Inferior parietal cortex (tissue), 1 donor: ENCODE measurements around the gene ASCL2.
A peak's percentile ranks its signal among the peaks of the same experiment; 100 is the strongest.

Experiments
- DNase-seq: peaks from one replicate; pipeline ENCODE4 v3.0.0-alpha.2; 2016; ENCODE audit errors: extremely low spot score

Gene ASCL2

DNA sequence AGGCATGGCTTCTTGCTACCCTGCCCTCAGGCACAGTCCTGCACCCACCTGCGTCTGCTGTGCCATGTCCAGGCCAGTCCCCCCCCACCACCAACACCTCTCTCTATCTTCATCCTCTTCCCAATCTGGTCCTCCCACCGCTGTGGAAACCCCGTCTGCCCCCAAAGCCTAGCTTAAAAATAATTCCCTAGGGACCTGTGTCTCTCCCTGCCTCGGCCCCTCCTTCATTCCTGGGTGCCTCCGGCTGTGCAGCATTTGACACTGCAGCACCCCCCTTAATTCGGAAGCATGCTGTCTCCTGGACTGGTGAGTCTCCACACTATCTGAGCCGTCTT is 2.5 kb upstream of the ASCL2 start:
- DNase-seq, result no peak

DNA sequence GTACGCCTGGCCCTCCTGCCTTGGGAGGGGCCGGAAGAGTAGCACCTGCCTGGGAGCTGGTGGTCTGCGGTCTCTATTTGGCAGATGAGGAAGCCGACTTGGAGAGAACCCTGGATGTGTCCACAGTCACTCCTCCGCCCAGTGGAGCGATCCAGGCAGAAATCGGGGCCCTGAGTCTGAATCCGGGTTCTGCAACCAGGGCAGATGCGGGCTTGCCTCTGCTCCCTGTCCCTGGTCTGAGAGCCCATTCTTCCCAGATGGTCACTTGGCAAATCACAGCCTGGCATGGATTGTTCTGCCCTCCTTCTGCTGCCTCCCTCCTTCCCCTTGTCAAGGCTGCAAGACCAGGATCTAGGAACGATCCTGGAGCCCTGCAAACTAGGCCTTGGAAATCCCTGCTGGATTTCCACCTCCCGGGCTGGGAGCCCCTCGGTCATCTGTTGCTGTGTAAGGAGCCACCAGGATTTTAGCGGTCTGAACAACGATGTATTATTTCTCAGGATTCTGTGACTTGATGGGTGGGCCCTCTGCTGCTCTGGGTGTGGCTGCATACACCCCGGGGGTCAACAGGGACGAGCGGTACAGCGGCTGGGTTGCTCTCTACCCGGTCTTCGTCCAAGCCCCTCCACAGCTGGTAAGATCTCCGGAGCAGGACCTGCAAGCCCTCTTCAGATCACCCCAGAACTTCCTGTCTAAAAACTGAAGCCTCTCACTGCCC is 2.0 kb upstream of the ASCL2 start:
- DNase-seq, result no peak

DNA sequence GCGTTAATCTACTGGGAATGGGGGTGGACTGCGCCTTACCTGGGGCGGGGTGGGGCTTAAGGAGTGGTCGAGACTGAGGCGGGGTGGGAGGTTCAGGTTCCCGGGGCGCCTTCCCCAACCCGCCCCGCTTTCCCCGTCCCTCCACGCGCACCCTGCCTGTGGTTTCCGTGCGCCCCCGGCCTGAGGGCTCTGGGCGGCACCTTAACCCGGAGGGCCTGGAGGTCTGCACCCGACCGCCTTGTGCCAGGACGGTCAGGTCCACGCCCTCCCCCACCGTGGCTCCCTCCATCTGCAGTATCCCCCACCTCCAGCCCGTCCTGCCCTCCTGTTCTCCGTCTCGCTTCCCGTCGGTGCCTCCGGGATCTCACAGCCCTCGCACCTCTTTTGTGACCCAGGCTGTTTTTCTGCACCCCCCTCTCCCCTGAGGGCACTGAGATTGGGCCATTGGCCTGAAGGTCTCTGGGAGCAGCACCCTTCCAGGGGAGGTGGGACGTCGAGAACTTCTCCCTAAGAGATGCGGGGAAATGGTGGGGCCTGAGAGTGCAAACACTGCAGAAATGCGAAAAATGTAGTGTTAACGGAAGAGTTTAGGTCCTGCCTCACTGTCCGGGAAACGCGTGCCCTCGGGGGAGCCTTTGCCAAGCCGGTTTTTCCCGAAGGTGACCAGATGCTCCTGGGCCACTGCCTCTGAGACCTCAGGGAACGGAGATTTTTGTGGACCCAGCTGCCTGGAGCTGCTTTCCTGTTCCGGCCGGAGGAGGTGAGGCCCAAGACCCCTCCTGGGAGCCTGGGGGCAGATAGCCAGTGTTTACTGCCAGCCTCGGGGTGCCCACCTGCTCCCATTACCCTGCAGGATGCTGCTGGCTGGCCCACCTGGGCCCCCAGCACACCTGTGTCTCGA is 1.2 kb upstream of the ASCL2 start:
- DNase-seq, result no peak

DNA sequence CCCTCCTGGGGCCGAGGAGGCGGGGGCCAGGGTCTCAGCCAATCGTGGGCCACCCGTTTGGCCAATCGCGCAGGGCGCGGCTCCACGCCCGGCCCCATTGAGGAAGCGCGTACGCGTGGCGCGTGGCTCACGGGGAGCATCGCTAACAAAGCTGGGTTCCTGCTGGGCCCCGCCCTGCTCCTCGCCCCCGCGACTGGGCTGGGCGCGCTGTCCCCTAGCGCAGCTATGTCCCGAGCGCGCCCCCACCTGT is 614 bp upstream of the ASCL2 start:
- DNase-seq, result no peak

DNA sequence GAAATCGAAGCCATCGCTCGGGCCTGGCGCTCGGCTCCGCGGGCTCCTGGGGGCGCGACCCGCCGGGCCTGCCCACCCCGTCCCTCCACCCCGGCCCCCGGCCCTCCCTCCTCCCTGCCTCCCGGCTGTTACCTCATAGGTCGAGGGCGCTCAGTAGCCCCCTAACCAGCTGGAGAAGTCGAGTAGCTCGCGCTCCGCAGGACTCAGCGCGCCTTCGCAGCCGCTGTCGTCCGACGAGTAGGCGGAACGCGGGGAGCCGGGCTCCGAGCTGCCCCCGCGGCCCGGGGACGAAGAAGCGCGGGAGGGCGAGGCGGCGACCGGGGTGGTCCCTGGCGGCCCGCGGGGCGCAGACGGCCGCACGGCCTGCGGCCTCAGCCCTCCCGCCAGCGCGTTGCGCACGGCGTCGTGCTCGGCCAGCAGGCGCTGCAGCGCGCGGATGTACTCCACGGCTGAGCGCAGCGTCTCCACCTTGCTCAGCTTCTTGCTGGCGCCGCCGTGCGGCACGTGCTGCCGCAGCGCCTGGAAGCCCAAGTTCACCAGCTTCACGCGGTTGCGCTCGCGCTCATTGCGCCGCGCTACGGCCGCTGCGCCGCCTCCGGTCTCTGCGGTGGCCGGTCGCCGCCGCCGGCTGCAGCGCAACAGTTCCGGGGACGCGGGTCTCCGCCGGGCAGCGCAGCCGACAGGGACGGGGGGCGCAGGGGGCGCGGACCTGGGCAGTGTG is 627 bp downstream of the ASCL2 start:
- no peak for DNase-seq

DNA sequence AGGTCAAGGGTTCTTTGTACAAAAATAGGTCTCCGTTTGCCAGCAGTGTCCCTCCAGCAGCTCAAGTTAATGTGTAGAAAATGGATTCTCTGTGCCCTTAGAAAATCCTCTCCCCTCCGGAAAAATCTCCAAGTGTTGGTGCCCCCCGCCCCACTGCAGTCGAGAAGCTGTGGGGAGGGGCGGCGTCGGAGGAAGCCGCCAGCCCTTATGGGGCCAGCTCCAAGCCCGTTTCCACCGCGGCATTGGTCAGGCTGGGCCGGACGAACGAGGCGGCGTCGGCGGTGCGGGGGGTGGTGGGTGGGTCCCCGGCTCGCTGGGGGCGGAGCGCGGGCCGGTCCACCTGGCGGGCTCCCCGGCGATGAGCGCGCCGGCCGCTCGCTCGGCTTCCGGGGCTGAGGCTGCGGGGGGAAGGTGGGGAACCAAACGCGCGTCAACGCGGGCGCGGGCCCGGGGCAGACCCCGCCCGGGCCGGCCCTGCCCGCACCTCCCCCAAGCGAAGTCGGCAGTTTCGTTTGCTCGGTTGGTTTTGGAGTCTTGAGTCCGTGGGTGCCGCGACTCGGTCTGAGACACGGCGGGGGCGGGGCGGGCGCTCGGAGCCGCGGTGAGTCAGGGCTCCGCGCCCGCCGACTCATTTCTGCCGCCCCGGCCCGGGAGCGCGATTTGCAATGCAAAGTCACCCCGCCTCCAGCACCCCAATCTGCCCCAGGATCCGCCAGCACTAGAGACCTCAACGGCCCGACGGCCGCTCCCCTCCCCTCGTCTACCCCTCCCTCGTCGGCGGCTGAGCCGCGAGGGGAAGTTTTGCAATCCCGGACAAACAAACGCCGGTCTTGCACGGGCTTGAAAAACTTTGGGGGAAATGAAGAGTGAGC is 1.4 kb downstream of the ASCL2 start:
- DNase-seq, result no peak

DNA sequence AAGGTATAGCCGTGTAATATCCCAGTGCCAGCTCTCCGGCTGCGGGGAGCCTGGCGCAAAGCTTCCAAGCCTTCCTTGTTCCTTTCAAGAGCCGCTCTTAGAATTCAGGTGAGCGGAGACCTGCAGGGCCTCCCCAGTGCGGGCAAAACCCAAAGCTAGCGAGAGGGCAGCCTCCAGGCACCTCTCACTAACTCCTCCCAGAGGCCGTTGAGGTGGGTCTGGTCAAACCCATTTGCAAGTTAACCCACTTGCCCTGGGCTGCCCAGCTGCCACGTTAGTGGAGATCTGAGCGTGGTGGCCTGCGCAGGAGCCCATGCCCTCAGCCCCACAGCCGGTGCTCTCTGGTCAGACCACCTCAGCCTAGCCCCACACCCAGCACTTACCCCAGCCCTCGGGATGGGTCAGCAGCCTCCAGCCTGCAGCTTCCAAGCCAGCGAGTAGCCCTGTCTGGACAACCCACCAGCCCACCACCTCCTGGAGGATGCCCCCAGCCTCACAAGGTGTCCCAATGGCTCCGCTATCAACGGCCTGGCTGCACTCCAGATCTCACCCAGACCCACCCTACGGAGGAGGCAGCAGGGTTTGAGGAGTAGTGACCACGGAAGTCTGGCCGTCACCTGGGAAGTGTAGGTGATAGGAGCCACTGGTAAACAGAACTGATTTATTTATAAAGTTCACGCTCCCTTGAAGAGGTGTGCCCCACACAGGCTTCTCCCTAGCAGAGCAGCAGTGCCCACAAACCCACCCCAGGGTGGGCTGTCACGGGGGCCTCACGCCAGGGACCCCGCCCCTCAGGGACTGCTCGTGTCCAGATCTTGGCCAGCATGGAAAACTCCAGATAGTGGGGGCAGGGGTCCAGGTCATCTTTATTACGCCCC is 2.3 kb downstream of the ASCL2 start:
- DNase-seq, result no peak

DNA sequence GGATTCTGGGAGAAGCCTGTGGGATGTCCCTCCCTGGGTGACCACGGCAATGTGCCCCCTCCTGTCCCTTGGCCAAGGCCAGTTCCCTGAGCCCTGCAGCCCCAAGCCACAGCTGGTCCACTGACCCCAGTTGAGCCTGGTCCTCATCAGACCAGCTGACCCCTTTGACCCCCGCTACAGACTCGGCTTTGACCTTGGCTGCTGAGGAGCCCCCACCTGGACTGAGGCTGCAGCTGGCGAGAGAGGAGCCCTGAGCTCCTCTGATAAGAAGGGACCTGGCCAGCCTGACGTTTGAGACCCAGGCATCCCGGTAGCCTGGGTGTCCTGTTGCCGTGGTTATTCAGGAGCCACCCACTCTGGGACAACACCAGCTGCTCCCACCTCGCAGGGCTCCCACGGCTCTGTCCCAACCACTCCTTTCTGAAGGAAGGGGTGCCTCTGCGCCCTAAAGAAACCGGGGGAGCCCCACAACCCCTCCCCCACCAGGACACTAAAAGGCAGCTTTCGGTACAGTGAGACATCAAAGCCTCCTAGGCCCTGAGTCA is 3.0 kb downstream of the ASCL2 start:
- DNase-seq, result no peak

DNA sequence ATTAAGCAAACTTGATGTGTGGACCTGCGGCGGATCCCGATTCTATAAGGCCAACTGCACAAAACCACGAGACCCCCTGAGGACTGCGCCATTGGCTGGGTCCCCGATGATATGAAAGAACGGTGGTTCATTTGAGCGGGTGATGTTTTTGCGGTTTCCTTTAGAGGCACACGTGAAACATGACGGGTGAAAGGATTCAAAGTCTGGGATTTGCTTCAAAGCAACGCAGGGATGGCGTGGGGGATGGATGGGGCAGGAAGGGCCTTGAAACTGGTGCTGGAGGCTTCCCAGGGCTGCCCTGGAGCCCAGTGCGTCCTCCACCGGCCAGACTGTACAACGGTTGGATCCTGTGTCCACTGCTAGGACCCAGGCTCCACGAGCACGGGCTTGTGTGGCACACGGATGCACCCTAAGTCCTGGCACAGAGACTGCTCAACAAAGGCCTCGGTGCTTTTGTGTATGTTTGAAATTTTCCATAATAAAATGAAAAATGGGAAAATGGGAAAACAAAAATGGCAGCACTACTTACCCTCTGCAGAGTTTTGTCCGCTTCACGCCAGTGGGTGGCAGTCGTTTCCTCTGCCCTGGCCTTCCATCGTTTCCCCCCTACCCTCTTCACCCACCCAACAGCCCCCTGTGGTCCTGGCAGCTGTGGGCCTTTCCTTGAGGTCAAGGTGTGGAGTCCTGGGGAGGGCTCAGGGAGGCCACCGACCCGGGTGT is 3.6 kb downstream of the ASCL2 start:
- DNase-seq, result no peak

DNA sequence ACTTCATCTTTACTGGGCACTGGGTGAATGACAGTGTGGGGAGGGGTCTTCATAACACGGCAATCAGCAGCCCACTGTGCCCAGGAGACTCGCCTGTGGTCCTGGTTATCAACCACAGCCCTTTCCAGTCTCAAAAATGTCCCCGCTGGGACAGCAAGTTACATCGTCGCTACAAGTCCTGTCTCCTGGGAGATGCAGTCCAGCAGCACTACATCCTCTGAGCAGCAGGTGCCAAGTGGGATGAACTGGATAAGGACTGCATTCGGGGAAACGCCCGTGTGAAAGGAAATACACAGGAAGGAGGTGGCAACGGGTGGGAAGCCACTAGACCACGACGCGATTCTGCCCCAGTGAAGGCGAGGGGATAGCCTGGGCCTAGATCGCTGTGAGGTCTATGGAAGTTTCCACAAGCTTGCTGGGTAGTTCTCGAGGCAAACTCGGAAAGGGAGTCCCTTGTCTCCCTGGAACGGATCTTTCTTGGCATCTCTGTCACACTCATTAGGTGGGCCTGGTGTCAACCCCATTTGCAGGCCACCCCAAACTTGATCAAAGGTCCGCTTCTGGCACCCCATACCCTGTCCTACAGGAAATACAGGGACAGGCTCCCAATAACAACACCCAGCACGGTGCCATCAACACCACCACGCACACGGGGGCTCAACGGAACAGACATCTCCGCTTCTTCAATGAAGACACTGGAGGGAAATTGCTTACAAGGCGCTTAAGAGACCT is 4.4 kb downstream of the ASCL2 start:
- DNase-seq, result no peak

DNA sequence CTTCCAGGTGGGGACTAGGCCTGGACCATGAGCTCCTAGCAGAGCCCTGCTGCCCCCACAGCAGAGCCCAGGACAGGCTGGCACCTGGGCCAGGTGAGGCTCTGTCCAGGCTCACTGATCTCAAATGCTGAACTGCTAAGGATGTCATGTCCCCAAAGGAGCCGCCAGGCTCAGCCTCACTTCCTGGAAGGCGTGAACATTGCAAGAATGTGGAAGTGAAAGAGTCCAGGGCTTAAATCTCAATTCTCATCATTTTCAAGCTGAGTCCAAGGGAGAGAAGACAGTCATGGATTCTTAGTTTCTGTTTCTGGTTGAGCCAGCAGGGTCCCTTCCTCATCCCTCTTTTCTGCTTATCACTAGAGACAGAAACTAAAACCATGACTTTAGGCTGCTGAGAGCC is 5.0 kb downstream of the ASCL2 start:
- peak; percentile 6 for DNase-seq

DNA sequence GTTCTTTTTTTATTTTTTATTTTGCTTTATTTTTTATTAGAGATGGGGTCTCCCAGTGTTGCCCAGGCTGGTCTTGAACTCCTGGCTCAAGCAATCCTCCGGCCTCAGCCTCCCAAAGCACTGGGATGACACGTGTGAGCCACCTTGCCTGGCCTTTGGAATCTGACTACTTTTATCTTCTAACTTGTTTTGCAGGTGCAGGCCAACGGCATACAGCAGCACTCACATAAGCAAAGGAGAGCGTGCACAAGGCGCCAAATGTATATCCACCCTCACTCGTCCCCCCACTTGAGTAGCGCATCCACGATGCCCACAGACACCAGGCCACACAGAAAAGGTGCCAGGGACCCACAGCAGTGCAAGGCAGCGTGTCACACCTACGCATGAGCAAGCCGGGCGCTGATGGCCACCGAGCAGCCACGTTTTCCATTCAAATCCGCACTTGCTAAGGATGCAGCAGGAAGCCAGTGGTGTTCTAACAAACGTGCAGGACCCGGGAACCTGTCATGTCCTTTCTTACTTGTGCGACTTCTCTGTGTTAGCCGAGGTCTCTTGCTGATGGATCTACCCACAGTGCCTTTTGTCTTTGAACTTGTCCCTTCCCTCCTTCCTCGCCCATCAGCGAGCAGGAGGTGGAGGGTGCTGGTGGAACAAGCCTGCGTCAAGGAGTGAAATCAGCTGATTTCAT is 5.9 kb downstream of the ASCL2 start:
- DNase-seq, result no peak

DNA sequence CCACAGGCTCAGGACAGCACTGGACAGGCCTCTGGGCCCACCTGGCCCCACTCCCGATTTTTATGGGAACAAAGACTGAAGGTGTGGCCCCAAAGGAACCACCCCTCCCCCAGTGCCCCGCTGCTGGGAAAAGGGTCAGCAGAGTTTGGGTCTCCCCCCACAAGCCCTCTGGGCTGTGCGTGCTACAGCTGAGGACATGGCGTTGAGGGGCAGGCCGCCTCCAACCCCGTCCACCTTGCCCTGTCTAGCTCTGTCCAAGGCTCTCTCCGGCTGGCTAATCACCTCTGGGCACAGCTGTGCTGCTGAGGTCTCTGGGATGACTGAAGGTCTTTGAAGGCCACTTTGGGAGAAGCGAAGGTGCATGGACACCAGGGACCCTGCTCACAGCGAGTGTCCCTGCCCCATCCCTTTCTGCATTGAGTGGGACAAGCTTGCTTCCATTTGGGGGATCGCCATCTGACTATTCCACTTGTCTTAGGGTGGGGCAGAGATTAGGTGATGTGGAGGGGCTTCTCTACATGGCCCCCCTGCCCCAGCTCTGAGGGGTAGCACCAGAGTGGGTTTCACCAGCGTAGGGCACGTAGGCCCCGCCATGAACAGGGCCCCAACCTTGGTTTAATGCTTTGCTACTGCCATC is 6.5 kb downstream of the ASCL2 start:
- no peak for DNase-seq

DNA sequence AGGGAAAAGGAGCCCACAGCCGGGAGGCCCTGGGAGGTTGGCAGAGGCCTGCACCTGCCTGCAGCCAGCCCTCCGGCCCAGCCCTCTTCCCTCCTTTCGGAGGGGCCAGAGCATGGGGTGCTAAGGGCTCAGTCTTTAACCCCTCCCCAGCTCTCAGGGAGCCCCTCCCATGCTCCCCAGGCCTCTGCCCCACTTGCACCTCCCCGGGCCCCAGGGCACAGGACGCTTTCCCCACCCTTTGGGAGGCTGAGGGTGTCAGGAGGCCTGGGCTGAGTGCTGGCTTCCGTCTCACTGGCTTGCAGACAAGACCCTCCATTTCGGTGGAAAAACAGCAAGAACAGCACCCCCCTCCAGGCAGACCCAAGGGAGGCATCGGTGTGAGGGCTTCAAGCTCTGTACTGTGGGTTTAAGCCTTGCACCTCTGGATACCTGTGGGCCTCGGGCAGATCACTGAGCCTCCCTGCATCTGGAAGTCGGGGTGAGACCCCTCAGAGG is 7.3 kb downstream of the ASCL2 start:
- no peak for DNase-seq

DNA sequence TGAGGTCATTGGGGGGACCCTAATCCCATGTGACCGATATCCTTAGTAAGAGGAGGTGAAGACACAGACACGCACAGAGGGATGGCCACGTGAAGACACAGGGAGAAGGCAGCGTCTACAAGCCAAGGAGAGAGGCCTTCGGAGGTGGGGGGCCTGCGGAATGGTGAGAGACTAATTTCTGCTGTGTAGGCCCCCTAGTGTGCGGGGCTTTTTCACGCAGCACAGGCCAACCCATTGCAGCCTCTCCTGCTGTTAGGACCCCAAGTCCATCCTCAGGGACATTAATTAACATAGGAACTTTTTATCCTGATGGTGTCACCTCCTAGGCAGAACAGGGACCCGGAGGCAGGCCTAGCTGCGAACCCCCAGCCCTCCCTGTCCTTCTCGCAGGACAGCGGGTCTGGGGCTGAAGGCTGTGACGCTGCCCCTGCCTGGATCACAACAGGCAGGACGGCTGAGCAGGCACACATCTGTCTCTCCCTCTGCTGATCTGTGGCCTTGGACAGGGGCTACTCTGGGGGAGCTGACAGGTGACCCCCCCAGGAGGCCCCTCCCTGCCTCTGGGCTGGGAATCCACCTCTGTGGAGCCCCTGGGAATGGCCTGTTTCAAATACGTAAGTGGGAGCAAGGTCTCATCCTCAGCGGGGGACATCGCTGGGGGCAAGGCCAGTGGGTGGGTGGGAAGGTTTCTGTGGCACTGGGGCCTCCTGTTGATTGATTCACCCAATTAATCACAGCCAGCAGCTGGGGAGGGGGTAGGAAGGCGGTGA is 7.9 kb downstream of the ASCL2 start:
- no peak for DNase-seq

DNA sequence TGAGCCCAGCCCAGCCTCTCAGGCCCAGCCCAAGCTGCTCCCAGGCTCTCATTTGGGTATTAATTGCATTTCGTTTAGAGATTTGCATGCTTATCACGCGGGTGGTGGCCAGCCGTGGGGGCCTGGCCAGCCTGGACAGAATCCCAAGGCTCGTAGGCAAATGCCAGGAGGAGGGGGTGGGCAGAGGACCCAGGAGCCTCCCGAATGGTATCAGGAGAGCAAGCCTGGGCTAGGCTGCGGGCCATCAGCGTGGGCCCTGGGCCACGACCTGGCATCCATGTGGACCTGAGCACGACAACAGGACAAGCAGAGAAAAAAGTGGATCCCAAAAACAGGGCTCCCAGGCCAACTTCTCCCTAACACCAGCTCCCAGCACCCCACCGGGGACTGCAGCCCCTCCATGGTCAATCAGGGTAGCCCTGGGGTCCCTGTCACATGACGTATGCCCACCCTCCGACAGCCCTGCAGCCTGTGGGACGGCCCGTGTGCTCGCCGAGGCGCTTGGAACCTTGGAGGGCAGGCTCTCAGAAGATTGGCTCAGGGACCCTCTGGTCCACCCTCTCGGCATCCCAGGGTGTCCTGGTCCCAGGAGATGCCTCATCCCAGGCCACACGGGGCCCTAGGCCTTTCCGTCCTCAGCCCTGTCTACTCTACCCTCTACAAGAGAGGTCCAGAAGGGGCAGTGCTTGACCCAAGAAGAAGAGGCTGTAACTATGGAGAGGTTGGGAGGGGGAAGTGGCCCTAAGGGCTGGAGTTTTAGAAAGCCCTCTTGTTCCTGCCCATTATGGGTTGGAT is 8.8 kb downstream of the ASCL2 start:
- DNase-seq, result no peak
